GOT3 (cell line): ENCODE data around the gene FAM118B.

Experiments used
- DNase-seq: peaks from one replicate; lab custom pipeline; 2025; ENCODE audit warnings: mixed read lengths; lab: John Stamatoyannopoulos, UW

The FAM118B gene

DNA sequence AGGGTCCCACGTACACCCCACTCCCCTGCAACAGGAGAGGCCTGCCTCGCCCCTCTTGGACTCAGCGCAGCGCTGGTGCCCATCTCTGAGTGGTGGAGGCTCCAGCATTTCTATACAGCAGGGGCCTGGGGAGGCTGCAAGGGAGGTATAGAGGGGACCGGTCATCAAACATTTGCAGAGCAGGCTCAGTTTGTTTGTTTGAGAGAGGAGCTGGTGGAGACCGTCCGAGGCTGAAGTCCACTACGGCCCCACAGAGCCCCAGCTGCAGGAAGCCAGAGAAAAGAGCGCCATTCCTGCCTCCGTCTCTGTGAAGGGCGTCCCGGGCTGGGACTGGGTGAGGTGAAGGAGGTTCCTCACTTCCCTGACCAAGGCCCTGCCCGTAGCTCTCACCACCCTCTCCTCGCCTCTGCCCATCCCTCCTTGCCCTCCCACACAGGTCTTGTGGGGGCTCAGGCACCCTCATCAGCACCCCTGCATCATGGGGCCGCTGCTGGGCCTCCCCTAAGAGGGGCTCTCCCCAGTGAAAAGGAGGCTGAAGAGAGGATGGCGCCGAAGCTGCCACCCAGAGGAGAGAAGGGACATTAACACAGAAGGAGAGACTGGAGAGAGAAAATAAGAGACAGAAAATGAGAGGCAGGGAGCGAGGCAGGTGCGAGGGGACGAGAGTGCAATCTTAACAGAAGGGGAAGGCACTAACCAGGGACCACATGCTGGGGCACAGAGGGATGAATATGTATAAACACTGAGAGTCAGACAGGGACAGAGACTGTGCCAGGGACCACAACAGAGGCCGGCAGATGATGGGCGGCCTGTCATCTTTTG lies 24.7 kb upstream of the FAM118B start:
- DNase-seq, result no peak

DNA sequence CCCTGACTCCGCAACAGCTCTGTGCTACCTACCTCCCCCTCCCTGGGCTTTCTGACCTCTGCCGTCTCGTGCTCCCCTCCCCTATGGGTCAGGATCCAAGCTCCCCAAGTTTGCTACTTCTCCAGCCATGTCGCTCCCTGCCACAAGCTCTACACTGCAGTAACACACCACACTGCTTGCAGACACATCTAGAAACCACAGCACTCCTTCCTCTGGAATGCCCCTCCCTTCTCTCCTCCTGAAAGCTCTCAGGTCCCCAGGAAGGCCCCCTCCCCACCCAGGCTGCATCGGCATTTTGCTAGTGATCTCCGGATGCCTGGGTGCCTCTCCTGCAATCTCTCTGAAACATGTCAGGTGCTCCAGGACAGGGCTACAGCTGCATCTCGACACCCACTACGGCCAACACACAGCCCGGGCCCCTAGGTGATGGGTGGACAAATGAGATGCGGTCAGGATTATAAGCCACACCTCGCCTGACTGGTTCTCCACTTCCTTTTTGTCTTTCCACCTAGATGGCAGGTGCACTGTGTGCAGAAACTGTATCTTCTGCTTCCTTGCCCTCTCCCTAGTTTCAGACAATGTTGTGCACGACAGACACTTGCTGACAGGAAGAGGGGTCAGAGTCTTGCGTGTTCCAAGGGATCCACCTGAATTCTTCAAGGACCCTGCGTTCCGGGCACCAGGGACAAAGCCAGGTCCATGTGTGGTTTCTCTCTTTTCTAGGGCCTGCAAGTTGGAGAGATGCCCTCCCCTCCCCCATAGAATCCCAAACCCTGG lies 23.1 kb upstream of the FAM118B start:
- no peak for DNase-seq

DNA sequence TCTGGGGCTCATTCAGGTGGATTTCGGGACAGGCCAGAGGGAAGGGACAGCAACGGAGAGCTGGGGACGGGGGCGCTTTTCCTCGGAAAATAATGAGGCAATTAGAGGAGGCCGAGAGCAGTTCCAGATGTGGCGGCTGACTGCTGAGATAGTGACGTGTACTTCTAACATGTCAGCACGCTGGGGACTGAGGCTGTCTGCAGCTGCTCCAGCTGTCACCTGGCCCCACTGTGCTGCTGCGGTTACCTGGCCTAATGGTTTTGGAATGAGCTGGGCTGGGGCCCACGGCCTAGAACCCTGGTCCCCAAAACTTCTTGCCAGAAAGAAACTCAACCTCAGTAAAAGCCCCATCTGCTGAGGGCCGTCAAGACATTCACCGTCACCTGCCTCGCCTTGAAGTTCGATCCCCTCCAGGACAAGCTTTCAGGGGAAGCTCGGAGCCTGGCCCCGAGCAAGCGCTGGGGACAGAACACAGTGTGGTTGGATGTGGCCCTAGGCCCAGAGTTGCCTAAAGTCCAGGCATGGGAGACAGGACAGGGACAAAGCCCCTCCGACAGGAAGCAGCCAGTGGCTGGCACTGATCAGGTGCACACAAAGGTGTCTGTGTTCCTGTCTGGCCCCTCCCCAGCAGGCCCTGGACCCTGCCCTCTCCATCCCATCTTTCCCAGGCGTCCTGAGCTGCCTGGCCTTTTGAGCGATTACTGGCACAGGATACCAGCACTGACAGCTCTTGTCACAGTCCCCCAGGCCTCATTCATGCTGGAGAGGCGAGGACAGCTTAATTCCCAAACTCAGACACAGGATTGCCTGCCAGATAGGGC lies 22.3 kb upstream of the FAM118B start:
- DNase-seq, result no peak

DNA sequence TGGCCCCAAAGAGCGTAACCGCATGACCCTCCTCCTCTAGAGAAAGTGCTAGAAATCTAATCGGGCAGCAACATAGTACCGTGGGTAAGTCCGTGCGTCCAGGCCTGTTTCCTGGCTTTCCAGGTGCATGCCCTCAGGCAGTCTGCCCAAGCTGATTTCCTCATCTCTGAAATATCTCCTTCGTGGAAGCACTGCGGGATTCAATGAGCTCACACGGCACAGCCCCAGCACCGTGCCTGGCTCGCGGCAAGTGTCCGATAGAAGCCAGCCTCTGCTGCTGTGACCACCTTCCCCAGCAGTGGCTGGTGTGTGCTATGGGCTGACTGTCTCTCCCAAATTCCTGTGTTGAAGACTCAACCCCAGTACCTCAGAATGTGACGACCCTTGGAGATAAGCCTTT lies 20.8 kb upstream of the FAM118B start:
- DNase-seq, result no peak

DNA sequence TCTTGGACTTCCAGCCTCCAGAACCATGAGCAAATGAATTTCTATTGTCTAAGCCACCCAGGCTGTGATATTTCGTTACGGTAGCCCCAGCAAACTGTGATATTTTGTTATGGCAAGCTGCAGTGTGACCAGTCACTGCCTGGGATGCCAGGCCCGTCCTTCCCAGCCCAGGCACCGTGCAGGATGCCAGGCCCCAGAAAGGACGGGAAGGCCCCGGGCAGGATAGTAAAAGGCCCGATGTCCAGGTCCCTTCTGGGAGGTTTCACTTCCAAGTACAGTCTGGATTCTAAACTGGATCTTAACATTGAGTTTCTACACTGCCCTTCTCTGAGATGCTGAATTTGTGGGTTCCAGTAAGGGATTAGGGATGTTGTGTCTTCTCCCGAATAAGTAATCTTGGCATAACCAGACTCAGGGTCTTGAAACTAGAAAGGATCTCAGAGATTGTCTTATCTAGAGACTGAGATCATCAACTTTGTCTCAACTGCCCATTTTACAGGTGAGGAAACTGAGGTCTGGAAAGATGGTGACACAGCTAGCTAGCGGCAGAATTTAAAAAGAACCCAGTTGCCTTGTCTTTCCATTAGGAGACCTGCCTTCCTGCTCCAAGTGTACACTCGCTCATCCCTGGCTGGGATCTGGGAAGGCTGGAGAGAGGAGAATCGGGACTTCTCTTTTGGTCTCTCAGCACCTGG lies 20.1 kb upstream of the FAM118B start:
- DNase-seq, result no peak

DNA sequence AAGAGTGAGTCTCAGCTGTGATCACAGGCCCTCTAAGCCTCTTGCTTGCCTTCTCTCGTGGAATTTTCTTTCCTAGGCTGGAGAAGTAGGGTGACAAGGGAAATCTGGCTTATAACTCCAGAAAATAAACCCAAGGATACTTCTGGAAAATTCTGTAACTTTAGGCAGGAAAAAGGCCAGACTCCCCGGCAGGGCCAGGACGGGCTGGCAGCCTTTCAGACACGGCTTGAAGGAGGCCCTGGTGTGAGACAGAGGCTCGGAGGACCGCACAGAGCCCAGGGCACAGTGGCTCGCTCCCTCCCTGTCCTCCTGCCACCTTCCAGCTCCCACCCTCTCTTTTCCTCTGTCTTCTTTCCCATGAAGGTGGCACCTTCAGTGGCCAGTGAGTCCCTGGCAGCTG lies 19.2 kb upstream of the FAM118B start:
- DNase-seq, result no peak

DNA sequence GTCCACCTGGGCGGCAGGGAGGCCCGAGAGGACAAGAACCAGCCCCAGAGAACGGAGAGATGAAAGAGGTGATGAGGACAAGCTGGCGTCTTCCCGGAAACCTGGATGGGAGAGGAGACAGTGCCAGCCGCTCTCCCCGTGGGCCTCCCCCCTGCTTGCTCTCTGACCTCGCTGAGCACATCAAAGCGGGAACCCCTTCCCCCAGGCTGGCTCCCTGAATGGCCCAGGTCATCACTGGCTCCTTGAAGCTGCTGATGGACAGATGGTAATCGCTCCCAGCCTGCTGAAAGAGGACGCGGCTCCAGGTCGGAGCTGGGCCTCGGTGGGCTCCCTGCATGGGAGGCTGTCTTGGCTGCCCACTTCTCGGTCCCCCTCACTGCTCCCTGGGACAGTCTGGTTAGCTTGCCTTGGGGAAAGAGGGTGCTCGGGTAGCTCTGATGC lies 18.5 kb upstream of the FAM118B start:
- no peak for DNase-seq

DNA sequence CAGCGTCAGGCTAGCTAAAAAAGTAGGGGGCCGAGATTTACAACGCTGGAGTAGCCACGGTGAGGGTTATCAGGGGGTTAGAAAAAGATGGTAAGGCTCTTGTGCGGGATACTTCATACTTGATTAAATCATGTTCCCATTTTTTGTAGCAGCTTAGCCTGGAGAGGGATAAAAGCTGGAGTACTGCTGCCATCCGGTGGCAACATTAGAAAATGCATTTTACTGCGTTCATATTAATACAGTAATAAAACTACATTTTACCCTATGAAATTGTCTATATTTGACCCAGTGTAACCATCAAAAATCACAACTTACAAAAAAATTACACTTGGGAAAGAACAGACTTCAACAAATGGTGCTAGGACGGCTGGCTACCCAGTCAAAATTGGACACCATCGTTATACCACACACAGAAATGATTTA lies 17.4 kb upstream of the FAM118B start:
- DNase-seq, result no peak

DNA sequence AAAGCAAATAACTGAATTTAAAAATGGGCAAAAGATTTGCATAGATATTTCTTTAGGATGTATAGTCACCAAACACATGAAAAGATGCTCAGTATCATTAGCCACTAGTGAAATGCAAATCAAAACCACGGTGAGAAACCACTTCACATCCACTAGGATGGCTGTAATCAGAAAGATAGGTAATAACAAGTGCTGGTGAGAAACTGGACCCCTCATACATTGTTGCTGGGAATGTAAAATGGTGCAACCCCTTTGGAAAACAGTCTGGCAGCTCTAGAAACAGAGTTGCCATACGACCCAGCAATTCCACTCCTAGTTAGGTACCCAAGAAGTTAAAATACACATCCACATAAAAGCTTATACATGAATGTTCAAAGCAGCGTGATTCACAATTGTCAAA lies 16.5 kb upstream of the FAM118B start:
- no peak for DNase-seq

DNA sequence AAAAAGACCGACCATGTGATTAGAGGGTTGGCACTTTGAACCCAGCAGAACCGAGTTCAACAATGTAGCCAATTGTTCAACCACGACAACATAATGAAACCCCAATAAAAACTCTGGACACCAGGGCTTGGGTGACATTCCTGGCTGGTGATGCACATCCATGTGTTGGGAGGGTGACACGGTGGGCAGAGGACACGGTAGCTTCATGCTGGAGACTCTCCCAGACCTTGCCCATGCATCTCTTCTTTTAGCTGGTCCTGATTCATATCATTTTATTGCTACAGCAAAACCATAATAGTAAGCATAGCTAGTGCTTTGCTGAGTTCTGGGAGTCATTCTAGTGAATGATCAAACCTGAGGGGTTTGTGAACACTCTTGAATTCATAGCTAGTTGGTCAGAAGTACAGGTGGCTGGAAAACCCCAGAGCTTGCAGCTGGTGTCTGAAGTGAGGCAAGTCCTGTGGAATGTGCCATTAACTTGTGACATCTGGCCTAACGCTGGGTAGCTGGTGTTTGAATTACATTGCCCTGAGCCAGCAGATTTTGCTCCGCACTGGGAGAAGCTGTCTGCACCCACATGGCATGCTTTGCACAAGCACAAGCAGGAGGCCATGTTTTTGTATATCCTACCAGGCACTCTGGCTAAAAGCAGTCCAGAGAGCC lies 14.2 kb upstream of the FAM118B start:
- no peak for DNase-seq

DNA sequence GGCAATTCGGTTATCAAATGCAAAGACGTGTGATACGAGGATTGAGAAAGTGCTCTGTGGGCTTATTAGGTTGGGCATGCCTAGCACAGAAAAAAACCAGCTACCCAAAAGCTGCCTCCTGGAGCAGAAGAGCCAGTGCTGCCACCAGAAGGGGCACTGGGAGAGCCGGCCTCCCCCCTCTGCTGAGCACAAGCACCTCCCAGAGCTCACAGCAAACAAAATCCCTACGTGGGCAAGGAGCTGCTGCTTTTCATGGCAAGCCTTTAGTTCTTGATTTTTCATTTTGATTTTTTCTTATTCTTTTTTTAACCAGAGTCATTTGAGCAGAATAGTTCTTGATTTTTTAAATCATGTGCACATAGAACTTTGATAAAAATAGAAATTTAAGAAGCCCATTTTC lies 12.9 kb upstream of the FAM118B start:
- no peak for DNase-seq

DNA sequence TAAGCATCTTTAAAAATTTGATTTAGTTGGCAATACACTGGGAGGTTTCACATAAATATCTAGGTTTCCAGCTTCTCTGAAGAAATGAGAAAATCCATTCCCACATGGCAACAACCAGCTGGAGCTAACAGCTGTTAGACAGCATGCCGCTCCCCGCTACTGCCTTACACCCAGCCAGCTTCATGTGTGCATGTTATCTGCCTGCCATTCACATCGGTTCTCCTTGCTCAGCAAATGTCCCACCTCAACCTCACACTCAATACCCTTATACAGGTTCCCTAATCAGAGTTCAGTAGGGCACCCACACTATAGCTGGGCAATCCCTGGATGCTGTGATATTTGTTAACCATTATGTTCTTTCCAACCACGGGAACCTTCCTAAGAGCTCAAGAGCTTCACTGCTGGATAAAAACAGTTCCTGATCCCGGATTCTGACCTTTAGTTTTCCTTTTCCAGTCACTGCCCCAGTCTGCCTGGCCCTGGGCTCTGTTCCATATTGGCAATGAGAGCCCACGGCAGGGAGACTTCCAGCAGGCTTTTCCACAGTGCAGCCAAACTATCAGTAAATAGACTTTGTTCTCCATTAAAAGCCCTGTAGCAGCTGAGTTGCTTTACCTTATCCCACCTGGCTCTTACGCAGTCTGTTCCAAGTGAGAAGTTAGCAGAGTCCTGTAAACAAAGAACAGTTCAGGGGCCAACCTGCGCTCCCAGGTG lies 8.8 kb upstream of the FAM118B start:
- no peak for DNase-seq

DNA sequence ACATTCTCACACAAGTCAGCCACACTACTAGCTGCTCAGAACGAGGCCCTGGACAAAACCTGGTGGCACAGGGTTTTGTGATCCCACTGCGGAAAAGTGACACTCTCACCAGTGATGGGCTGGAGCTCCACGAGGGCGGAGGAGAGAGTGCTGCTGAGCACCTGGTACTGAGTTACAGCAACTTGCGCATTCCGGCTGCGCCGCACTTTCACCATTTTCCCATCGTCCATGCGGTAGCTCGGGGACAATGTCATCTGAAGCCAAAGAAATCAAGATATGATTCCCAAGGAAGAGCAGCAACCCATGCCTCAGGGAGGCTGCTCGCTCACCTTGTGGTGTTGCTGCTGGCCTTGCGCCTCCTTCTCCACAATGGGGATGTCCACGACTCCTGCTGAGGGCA lies 6.2 kb upstream of the FAM118B start:
- no peak for DNase-seq

DNA sequence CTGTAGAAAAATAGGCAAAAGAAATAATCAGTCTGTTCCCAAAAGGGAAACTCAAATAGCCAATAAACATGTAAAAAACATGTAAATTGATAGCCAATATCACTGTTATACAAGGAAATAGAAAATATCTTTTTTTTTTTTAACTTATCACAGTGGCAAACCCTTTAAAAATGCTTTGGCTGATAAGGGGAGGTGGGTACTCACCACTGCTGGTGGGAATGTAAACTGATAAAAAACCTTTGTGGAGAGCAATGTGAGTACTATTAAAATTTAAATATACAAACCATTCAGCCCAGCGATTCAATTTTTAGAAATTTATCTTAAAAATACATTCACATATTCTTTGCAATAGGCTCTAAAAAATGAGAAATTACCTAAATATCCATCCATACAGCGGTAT lies 3.7 kb upstream of the FAM118B start:
- DNase-seq, result no peak

DNA sequence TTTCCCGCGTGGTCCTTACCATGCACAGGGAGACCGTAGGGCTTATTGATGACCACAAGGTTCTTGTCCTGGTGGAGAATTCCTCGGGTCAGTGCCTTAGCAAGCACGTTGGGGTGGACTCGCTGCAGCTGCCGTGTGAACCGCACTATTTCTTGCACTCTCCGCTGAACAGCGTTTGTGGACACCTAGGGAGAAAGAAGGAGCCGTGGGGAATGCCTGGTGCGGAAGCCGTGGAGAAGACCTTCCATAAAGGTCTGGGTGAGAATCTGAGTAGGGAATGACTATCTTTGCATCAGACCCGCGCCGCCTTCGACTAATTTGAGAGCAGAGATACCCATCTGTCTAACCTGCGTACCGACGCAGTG lies 729 bp upstream of the FAM118B start:
- DNase-seq, result no peak

DNA sequence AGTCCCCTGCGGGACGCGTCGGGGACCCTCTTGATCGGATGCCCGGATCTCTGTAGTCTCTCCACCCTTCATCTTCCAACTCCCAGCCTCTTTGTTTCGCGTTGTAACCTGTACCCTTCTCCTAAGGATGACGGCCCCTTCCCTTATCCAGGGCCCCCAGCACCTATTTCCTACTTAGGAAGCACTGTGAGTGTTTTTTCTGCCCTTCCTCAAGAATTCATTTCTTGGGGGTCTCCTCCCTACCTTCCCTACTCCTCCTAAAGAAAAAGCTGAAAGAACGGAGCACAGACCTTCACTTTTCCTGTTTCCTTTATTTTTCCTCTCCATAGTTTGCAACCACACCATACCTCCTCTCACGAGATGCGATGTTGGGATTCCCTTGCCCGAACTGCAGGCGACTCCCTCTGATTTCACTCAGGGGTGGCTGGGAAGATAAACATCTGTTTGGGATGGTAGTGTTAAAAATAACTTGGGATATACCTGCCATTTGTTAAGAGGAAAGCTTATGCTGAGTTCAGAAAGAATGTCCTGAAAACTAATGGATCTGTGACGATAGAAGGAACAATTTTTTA lies 593 bp downstream of the FAM118B start:
- no peak for DNase-seq

DNA sequence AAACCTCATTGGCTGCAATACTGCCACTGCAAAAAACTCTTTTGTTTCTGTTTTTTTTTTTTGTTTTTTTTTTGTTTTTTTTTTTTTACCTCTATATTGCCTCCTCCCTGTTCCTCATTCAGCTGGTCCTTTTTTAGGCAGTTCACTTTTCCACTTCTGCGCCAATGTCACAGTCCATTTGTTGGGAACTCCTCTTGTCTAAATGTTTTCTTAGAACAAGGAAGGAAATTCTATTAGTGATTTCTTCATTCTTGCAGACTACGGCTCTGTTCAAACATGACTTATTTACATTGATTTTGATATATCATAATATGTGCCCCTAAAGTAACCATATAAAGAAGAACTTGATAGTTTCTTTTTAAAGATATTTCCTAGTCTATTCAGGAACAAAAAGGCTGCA lies 2.9 kb downstream of the FAM118B start:
- no peak for DNase-seq

DNA sequence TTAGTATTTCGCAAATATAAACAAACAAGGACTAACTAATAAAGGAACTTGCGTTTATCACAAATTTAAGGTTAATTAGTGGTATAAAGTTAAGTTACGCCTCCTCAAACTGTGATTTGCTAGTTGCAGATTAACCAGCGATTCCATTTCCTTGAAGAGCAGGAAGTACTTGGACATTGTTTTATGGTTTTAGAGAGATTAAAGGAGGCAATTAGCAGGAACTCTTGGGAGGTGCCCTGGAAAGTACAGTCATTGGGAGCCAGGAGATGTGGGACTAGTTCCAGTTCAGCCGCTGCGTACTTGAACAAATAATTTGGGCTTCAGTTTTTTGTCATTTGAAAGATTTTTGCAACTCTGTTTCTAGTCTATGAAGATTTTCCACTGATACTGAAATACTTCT lies 3.3 kb downstream of the FAM118B start:
- no peak for DNase-seq

DNA sequence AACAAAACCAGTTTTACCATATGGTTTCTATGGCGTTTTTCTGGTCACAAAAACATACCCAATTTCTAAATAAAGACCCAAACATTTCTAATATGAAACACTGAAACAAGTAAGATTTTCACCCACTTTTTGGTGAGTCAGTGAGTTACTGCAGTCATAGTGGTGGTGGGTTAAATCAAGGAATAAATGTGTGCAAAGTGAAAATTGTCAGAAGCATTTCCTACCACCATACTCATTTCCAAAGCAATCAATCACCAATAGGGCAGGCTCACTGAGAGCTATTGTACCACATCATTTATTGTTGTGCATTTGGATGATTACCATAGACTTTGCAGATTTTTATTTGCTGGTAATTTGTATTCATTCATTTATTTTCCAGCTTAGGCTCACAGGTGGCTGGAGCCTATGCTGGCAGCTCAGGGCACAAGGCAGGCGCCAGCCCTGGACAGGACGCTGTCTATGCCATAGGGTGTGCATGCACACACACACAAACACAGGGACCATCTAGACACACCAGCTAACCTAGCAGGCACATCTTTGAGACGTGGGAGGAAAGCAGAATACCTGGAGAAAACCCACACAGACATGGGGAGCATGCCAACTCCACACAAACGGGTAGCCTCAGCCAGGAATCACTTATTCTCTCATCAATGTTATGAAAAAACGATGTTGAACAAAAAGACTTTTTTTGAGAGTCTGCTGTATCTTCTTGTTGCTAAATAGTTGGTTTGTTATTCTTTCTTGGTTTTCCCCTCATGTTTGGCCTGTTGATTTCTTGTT lies 5.1 kb downstream of the FAM118B start:
- no peak for DNase-seq

DNA sequence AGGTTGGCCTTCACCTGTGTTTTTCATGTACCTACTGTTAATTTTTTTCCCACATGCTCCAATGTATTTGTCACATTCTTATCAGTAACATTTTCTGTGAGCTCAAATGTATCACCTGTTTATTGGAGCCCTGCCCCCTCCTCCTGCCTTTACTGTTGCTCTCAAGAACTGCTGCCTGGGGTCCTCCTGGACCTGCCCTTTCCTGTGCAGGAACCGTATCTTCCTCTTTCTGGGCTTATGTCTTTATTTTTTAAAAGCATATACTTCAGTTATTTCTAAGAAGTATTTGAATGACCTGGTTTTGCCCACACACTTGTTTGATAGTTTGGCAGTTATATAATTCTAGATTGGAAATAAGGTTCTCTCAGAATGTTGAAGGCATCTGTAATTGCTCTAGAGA lies 5.9 kb downstream of the FAM118B start:
- DNase-seq, result no peak
